IMR-90 (cell line): ENCODE measurements around the gene NPAS3. TPM values are rescaled to one million over a fixed set of nuclear protein-coding genes. Genes with fewer than 3 reads are reported as not detected.

Experiments
- ATAC-seq: fragments of 200-7000 bp; cut with Tn5 transposase; 2 replicates; pipeline ENCODE4 v1.9.1; 2020; ENCODE audit warnings: low read depth, mild to moderate bottlenecking, moderate library complexity
- BruUV-seq: library from RNA; stranded (reverse); fragments of 400-500 nt; replicated peaks from 2 replicates; lab custom pipeline; 2021; lab: Mats Ljungman, UMichigan
- CTCF ChIA-PET: fragments of 300-600 bp; formaldehyde crosslinking; extraction: SDS; loops from one replicate; lab custom pipeline; 2021; ENCODE audit warnings: antibody characterized with exemption; lab: Yijun Ruan, JAX
- POLR2A ChIA-PET: fragments of 300-600 bp; sonication (Branson Sonifier 250); formaldehyde crosslinking; loops from one replicate; lab custom pipeline; 2022; ENCODE audit warnings: antibody characterized with exemption; ENCODE audit not compliant: unreplicated experiment; lab: Charles Lee
- DNase-seq: peaks from one replicate; pipeline ENCODE4 v3.0.0; 2013
- H2AFZ ChIP-seq: replicated peaks from 2 replicates; pipeline ENCODE3; 2013; ENCODE audit warnings: low read length, mild to moderate bottlenecking; ENCODE audit not compliant: poor library complexity
- H2AK5ac ChIP-seq: 2 replicates; pipeline ENCODE4 v1.6.1; 2013; ENCODE audit warnings: low read depth, low read length, inconsistent platforms
- H2AK9ac ChIP-seq: replicated peaks from 2 replicates; pipeline ENCODE3; 2013; ENCODE audit warnings: mild to moderate bottlenecking, low read depth, low read length, moderate library complexity; ENCODE audit not compliant: poor library complexity
- H2BK120ac ChIP-seq: 2 replicates; pipeline ENCODE4 v1.6.1; 2013; ENCODE audit warnings: low read depth, low read length, inconsistent platforms
- H2BK15ac ChIP-seq: 3 replicates; pipeline ENCODE4 v1.6.1; 2013; ENCODE audit warnings: low read depth, low read length, inconsistent platforms
- H2BK20ac ChIP-seq: 2 replicates; pipeline ENCODE4 v1.6.1; 2013; ENCODE audit warnings: low read depth, mild to moderate bottlenecking, inconsistent platforms, low read length, moderate library complexity
- H2BK5ac ChIP-seq: 2 replicates; pipeline ENCODE4 v1.6.1; 2013; ENCODE audit warnings: mild to moderate bottlenecking, low read depth, low read length, inconsistent platforms; ENCODE audit not compliant: poor library complexity, severe bottlenecking
- H3K14ac ChIP-seq: replicated peaks from 2 replicates; pipeline ENCODE4 v1.6.1; 2013; ENCODE audit warnings: low read depth, low read length, inconsistent platforms
- H3K18ac ChIP-seq: 2 replicates; pipeline ENCODE4 v1.6.1; 2013; ENCODE audit warnings: low read depth, low read length, control low read depth
- H3K23ac ChIP-seq: 2 replicates; pipeline ENCODE4 v1.6.1; 2013; ENCODE audit warnings: low read depth, low read length, inconsistent platforms
- H3K27ac ChIP-seq: 2 replicates; pipeline ENCODE4 v1.5.1; 2013; ENCODE audit warnings: mild to moderate bottlenecking, control low read depth, low read length; ENCODE audit not compliant: insufficient read depth
- H3K27me3 ChIP-seq: 2 replicates; pipeline ENCODE4 v1.6.1; 2013; ENCODE audit warnings: low read length; ENCODE audit not compliant: control insufficient read depth, insufficient read depth
- H3K36me3 ChIP-seq: 2 replicates; pipeline ENCODE4 v1.6.1; 2013; ENCODE audit warnings: low read length, mixed read lengths; ENCODE audit not compliant: control insufficient read depth, insufficient read depth
- H3K4ac ChIP-seq: 2 replicates; pipeline ENCODE4 v1.6.1; 2013; ENCODE audit warnings: low read depth, low read length, inconsistent platforms
- H3K4me1 ChIP-seq: 2 replicates; pipeline ENCODE4 v1.6.1; 2013; ENCODE audit warnings: low read length, mixed read lengths; ENCODE audit not compliant: control insufficient read depth, insufficient read depth
- H3K4me2 ChIP-seq: 2 replicates; pipeline ENCODE4 v1.6.1; 2013; ENCODE audit warnings: low read depth, mild to moderate bottlenecking, control low read depth, low read length, moderate library complexity
- H3K4me3 ChIP-seq: 2 replicates; pipeline ENCODE4 v1.5.1; 2013; ENCODE audit warnings: low read depth, mild to moderate bottlenecking, control low read depth, low read length, moderate library complexity; ENCODE audit not compliant: insufficient read depth
- H3K56ac ChIP-seq: 2 replicates; pipeline ENCODE4 v1.6.1; 2013; ENCODE audit warnings: low read length, inconsistent platforms; ENCODE audit not compliant: insufficient read depth; ENCODE audit errors: extremely low read depth
- H3K79me1 ChIP-seq, 2 experiments: 2 replicates each; pipeline ENCODE4 v1.6.1; 2013; ENCODE audit warnings: low read length in 2 of 2, inconsistent platforms in 1 of 2, low read depth in 1 of 2
- H3K9ac ChIP-seq: 2 replicates; pipeline ENCODE4 v1.6.1; 2013; ENCODE audit warnings: low read depth, low read length, control low read depth
- H3K9me1 ChIP-seq: 2 replicates; pipeline ENCODE4 v1.6.1; 2013; ENCODE audit warnings: low read length, inconsistent platforms; ENCODE audit not compliant: insufficient read depth
- H3K9me3 ChIP-seq: 2 replicates; pipeline ENCODE4 v1.6.1; 2013; ENCODE audit warnings: low read length; ENCODE audit not compliant: control insufficient read depth, insufficient read depth
- H4K20me1 ChIP-seq: 2 replicates; pipeline ENCODE4 v1.6.1; 2013; ENCODE audit warnings: low read length, inconsistent platforms; ENCODE audit not compliant: insufficient read depth
- H4K5ac ChIP-seq: 2 replicates; pipeline ENCODE4 v1.6.1; 2013; ENCODE audit warnings: mild to moderate bottlenecking, low read depth, low read length, control low read depth
- H4K8ac ChIP-seq, 2 experiments: 2 replicates each; pipeline ENCODE4 v1.6.1; 2013; ENCODE audit warnings: low read depth in 2 of 2, low read length in 2 of 2, control low read depth in 1 of 2, inconsistent platforms in 1 of 2
- H4K91ac ChIP-seq: 2 replicates; pipeline ENCODE4 v1.6.1; 2013; ENCODE audit warnings: low read depth, low read length, inconsistent platforms; ENCODE audit not compliant: insufficient read depth
- FOS ChIP-seq: fragments of 150-350 bp; IDR thresholded peaks from 2 replicates; pipeline ENCODE4 v1.6.1; 2016; ENCODE audit warnings: low read depth, low read length
- MAFK ChIP-seq: IDR thresholded peaks from 2 replicates; pipeline ENCODE4 v1.6.1; 2012; ENCODE audit warnings: low read depth, low read length, improper control_type of control experiment
- NFE2L2 ChIP-seq: fragments of 150-350 bp; IDR thresholded peaks from 2 replicates; pipeline ENCODE4 v1.6.1; 2016; ENCODE audit warnings: low read depth, mild to moderate bottlenecking, low read length
- SMC3 ChIP-seq: fragments of 150-350 bp; IDR thresholded peaks from 2 replicates; pipeline ENCODE4 v1.6.1; 2016; ENCODE audit warnings: low read depth, mild to moderate bottlenecking, antibody characterized with exemption, low read length, moderate library complexity
- WGBS, 2 experiments: methylation state at CpG; one replicate each; pipeline versions ENCODE4 v1.1.5 to v1.1.7; 2013; ENCODE audit warnings: missing lambda C conversion rate in 2 of 2; ENCODE audit not compliant: insufficient read length in 1 of 2; ENCODE audit errors: extremely low coverage in 2 of 2; 5-methylcytosine and 5-hydroxymethylcytosine counted together
- dilution Hi-C: fragments of 300-500 bp; cut with HindIII; formaldehyde crosslinking; loops from one replicate; pipeline ENCODE4 v1.14.3; 2018; ENCODE audit warnings: low sequenced_read_pairs; ENCODE audit not compliant: unreplicated experiment
- in situ Hi-C: fragments of 300-500 bp; cut with MboI; formaldehyde crosslinking; loops from 3 replicates; pipeline ENCODE4 v1.14.3; 2019; ENCODE audit warnings: low sequenced_read_pairs, inconsistent platforms, mixed read lengths
- intact Hi-C: fragments of 100-400 bp; cut with micrococcal nuclease; formaldehyde crosslinking; loops from 2 replicates; pipeline ENCODE4 v1.10.0; 2022
- polyA plus RNA-seq, 3 experiments: library from polyadenylated mRNA; depleted of rRNA; stranded (reverse); fragments of >200 nt; gene quantifications; 2 replicates each; pipeline ENCODE4 v1.2.3, GENCODE V29; 2012; ENCODE audit warnings: low replicate concordance in 1 of 3
- total RNA-seq: library from RNA; depleted of rRNA; stranded (reverse); fragments of >200 nt; gene quantifications from 2 replicates; pipeline ENCODE4 v1.2.3, GENCODE V29; 2012

NPAS3 gene
- total and polyA plus RNA-seq, 2 of the 4 experiments (the other 2 are of a cell fraction): not detected

DNA sequence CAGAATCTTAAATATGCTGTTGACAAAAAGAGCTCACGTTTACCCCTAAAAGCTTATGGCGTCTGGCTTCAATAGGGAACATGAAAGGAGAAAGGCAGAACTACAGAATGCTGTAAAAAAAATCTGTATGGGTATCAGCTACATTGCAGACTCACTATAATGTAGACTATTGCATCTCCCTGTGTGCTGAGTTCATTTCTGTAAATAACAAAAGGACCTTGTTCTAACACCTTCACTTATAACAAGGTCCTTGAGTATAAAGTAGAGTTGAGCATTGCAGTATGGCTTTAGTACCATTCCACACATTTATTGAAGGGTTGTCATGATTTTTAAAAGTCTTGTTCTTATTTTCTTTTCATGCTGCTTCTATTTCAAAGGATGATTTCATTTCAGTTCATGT lies 165.3 kb downstream of the NPAS3 start:
- Histone ChIP-seq H3K36me3 (no peaks in the 10 kb centered on the region), H3K4me1 (no peaks in the 10 kb centered on the region), H3K18ac (no peak overlapping the region), H4K5ac (no peak overlapping the region), H3K4me3 (no peak overlapping the region), H2BK5ac (no peak overlapping the region), H3K9me1 (no peaks in the 10 kb centered on the region), H3K27me3 (no peaks in the 10 kb centered on the region), H3K9ac (no peak overlapping the region), H3K4ac (no peak overlapping the region), H4K91ac (no peak overlapping the region), H3K14ac (no peak overlapping the region), H3K27ac (no peak overlapping the region), H4K20me1 (no peaks in the 10 kb centered on the region), H3K9me3 (no peaks in the 10 kb centered on the region), H3K4me2 (no peak overlapping the region), H2BK120ac (no peak overlapping the region), H2BK15ac (no peak overlapping the region), H2AK5ac (no peak overlapping the region), H2AFZ (no peak overlapping the region), H3K79me1 (no peaks in the 10 kb centered on the region), H2BK20ac (no peak overlapping the region), H3K23ac (no peak overlapping the region), H4K8ac (no peak overlapping the region), H3K56ac (no peak overlapping the region), H2AK9ac (no peak overlapping the region)
- dilution Hi-C loops: no loop called here
- no CpG with 5 or more reads among the region's 2 CpGs for WGBS, 2 experiments
- intact Hi-C loops: no loop called here
- ATAC-seq: no peak
- DNase-seq: no peak
- in situ Hi-C loops: no loop called here
- POLR2A ChIA-PET: no interaction called here
- TF ChIP-seq FOS (no peak), NFE2L2 (no peak), MAFK (no peak), SMC3 (no peak)
- CTCF ChIA-PET: no interaction called here
- no TSS peak for BruUV-seq
